ENCODE results near the gene HOXB8. TPM values are rescaled to one million over a fixed set of nuclear protein-coding genes. Genes with fewer than 3 reads are reported as not detected.

The HOXB8 gene
- total RNA-seq, 1 donor from 2014 or later: 0.21 TPM

GRCh38 chr17:48634493-48635208 is 19.6 kb upstream of the HOXB8 start:
- H3K4me3 ChIP-seq: no peak overlapping the region
- H3K4me1 ChIP-seq: peaks cover 5% of the 10 kb centered on the region
- ATAC-seq: no peak
- TF ChIP-seq CTCF (IDR thresholded peaks at IDR 0.05): no peak
- H3K27me3 ChIP-seq (ENCODE audit: low read depth): peaks cover 100% of the 10 kb centered on the region
- DNase-seq: no peak
- H3K9me3 ChIP-seq: no peaks in the 10 kb centered on the region
- no peaks in the 10 kb centered on the region for H3K36me3 ChIP-seq
- no peak overlapping the region for H3K27ac ChIP-seq
- intact Hi-C loops (cut with DNase I): no loop called here

- H3K4me3 ChIP-seq: no peak overlapping the region
- no peak overlapping the region for H3K27ac ChIP-seq
- H3K4me1 ChIP-seq: peaks cover 5% of the 10 kb centered on the region
- no peak for DNase-seq
- H3K36me3 ChIP-seq: no peaks in the 10 kb centered on the region
- H3K27me3 ChIP-seq (ENCODE audit: low read depth): peaks cover 100% of the 10 kb centered on the region
- no peak for ATAC-seq
- no peaks in the 10 kb centered on the region for H3K9me3 ChIP-seq
- no peak for TF ChIP-seq CTCF (IDR thresholded peaks at IDR 0.05)
- intact Hi-C loops (cut with DNase I): no loop called here
These were observed 18.2 kb upstream of the HOXB8 start for GRCh38 chr17:48633266-48633677.

- intact Hi-C loops (cut with DNase I): no loop called here
- Histone ChIP-seq H3K4me1 (peaks cover 5% of the 10 kb centered on the region), H3K9me3 (no peaks in the 10 kb centered on the region), H3K27me3 (ENCODE audit: low read depth) (peaks cover 100% of the 10 kb centered on the region), H3K27ac (no peak overlapping the region), H3K36me3 (no peaks in the 10 kb centered on the region), H3K4me3 (no peak overlapping the region)
- ATAC-seq: no peak
- no peak for DNase-seq
- TF ChIP-seq CTCF (IDR thresholded peaks at IDR 0.05): no peak
These were observed 17.6 kb upstream of the HOXB8 start for GRCh38 chr17:48632579-48633265.

- no peaks in the 10 kb centered on the region for H3K9me3 ChIP-seq
- peaks cover 100% of the 10 kb centered on the region for H3K27me3 ChIP-seq (ENCODE audit: low read depth)
- DNase-seq (no peak), ATAC-seq (no peak)
- no peak for TF ChIP-seq CTCF (IDR thresholded peaks at IDR 0.05)
- no peak overlapping the region for H3K4me3 ChIP-seq
- intact Hi-C loops (cut with DNase I): no loop called here
- H3K27ac ChIP-seq: no peak overlapping the region
- H3K4me1 ChIP-seq: peaks cover 8% of the 10 kb centered on the region
- no peaks in the 10 kb centered on the region for H3K36me3 ChIP-seq
These were observed 16.8 kb upstream of the HOXB8 start for GRCh38 chr17:48631693-48632578.

- Histone ChIP-seq H3K27ac (no peak overlapping the region), H3K4me3 (no peak overlapping the region), H3K36me3 (no peaks in the 10 kb centered on the region), H3K27me3 (ENCODE audit: low read depth) (peaks cover 100% of the 10 kb centered on the region), H3K9me3 (no peaks in the 10 kb centered on the region), H3K4me1 (peaks cover 16% of the 10 kb centered on the region)
- no peak for ATAC-seq
- intact Hi-C loops (cut with DNase I): no loop called here
- no peak for DNase-seq
- TF ChIP-seq CTCF (IDR thresholded peaks at IDR 0.05): no peak
These were observed 16.0 kb upstream of the HOXB8 start for GRCh38 chr17:48630925-48631692.
